ACC112 (cell line): Measurements from ENCODE around the gene CDH4.

Experiments
- H2AFZ ChIP-seq: fragments of 200-600 bp; sonication (generic); one replicate; pipeline ENCODE4 v1.6.0; 2017; ENCODE audit warnings: antibody characterized with exemption, low read length; ENCODE audit not compliant: unreplicated experiment
- H3K27ac ChIP-seq: fragments of 200-600 bp; sonication (generic); 2 replicates; pipeline ENCODE4 v1.5.1; 2014; ENCODE audit warnings: low read depth, mild to moderate bottlenecking, antibody characterized with exemption, low read length, moderate library complexity
- H3K27me3 ChIP-seq: fragments of 200-600 bp; sonication (generic); 2 replicates; pipeline ENCODE4 v1.6.1; 2014; ENCODE audit warnings: mild to moderate bottlenecking, antibody characterized with exemption, low read length, moderate library complexity, mixed read lengths; ENCODE audit not compliant: insufficient read depth
- H3K36me3 ChIP-seq: fragments of 200-600 bp; sonication (generic); 2 replicates; pipeline ENCODE4 v1.6.1; 2016; ENCODE audit warnings: mild to moderate bottlenecking, antibody characterized with exemption, low read length, moderate library complexity, mixed read lengths; ENCODE audit not compliant: insufficient read depth
- H3K4me1 ChIP-seq: fragments of 200-600 bp; sonication (generic); one replicate; pipeline ENCODE4 v1.6.1; 2016; ENCODE audit warnings: low read length, mixed read lengths; ENCODE audit not compliant: insufficient read depth, unreplicated experiment, control insufficient read depth
- H3K4me3 ChIP-seq: fragments of 200-600 bp; sonication (generic); 2 replicates; pipeline ENCODE4 v1.5.1; 2014; ENCODE audit warnings: mild to moderate bottlenecking, low read depth, low read length
- H3K79me2 ChIP-seq: fragments of 200-600 bp; sonication (generic); one replicate; pipeline ENCODE4 v1.6.0; 2016; ENCODE audit warnings: low read length; ENCODE audit not compliant: control insufficient read depth, unreplicated experiment, insufficient read depth

Gene CDH4

GRCh38 chr20:61817575-61817974 lies 565.5 kb downstream of the CDH4 start:
- Histone ChIP-seq H3K4me3 (no peak overlapping the region), H3K4me1 (no peaks in the 10 kb centered on the region), H3K27ac (no peak overlapping the region), H3K27me3 (peaks cover 1% of the 10 kb centered on the region; the same call in 1 of the 2 replicates), H3K36me3 (no peaks in the 10 kb centered on the region), H3K79me2 (no peaks in the 10 kb centered on the region), H2AFZ (no peak overlapping the region)

- Histone ChIP-seq H3K4me3 (no peak overlapping the region), H3K4me1 (no peaks in the 10 kb centered on the region), H3K27ac (no peak overlapping the region), H3K36me3 (no peaks in the 10 kb centered on the region), H3K27me3 (no peaks in the 10 kb centered on the region), H3K79me2 (no peaks in the 10 kb centered on the region), H2AFZ (no peak overlapping the region)
Measured at GRCh38 chr20:61818746-61819573, 566.9 kb downstream of the CDH4 start.

GRCh38 chr20:61819574-61819846 lies 567.4 kb downstream of the CDH4 start:
- Histone ChIP-seq H3K79me2 (no peaks in the 10 kb centered on the region), H3K27ac (no peak overlapping the region), H3K27me3 (no peaks in the 10 kb centered on the region), H3K36me3 (no peaks in the 10 kb centered on the region), H3K4me1 (no peaks in the 10 kb centered on the region), H3K4me3 (no peak overlapping the region), H2AFZ (no peak overlapping the region)

GRCh38 chr20:61819921-61820825 lies 568.1 kb downstream of the CDH4 start:
- H3K27me3 ChIP-seq: no peaks in the 10 kb centered on the region
- H2AFZ ChIP-seq: no peak overlapping the region
- H3K79me2 ChIP-seq: no peaks in the 10 kb centered on the region
- no peak overlapping the region for H3K4me3 ChIP-seq
- no peaks in the 10 kb centered on the region for H3K4me1 ChIP-seq
- H3K27ac ChIP-seq: no peak overlapping the region
- H3K36me3 ChIP-seq: no peaks in the 10 kb centered on the region

- no peaks in the 10 kb centered on the region for H3K27me3 ChIP-seq
- no peaks in the 10 kb centered on the region for H3K4me1 ChIP-seq
- H3K36me3 ChIP-seq: no peaks in the 10 kb centered on the region
- H3K79me2 ChIP-seq: no peaks in the 10 kb centered on the region
- no peak overlapping the region for H3K4me3 ChIP-seq
- H3K27ac ChIP-seq: no peak overlapping the region
- H2AFZ ChIP-seq: no peak overlapping the region
Measured at GRCh38 chr20:61821735-61822134, 569.7 kb downstream of the CDH4 start.

- Histone ChIP-seq H3K79me2 (no peaks in the 10 kb centered on the region), H3K27ac (no peak overlapping the region), H3K4me3 (no peak overlapping the region), H3K4me1 (no peaks in the 10 kb centered on the region), H2AFZ (no peak overlapping the region), H3K36me3 (no peaks in the 10 kb centered on the region), H3K27me3 (no peaks in the 10 kb centered on the region)
Measured at GRCh38 chr20:61822396-61822795, 570.3 kb downstream of the CDH4 start.

- no peaks in the 10 kb centered on the region for H3K36me3 ChIP-seq
- H2AFZ ChIP-seq: no peak overlapping the region
- H3K27ac ChIP-seq: no peak overlapping the region
- no peaks in the 10 kb centered on the region for H3K79me2 ChIP-seq
- H3K27me3 ChIP-seq: no peaks in the 10 kb centered on the region
- no peak overlapping the region for H3K4me3 ChIP-seq
- H3K4me1 ChIP-seq: no peaks in the 10 kb centered on the region
Measured at GRCh38 chr20:61823242-61823641, 571.2 kb downstream of the CDH4 start.

GRCh38 chr20:61828891-61829290 lies 576.8 kb downstream of the CDH4 start:
- Histone ChIP-seq H3K27me3 (no peaks in the 10 kb centered on the region; the same call in 1 of the 2 replicates), H3K36me3 (no peaks in the 10 kb centered on the region), H3K79me2 (no peaks in the 10 kb centered on the region), H3K4me1 (no peaks in the 10 kb centered on the region), H3K4me3 (no peak overlapping the region), H2AFZ (no peak overlapping the region), H3K27ac (no peak overlapping the region)

- H3K27ac ChIP-seq: no peak overlapping the region
- no peaks in the 10 kb centered on the region; the same call in 1 of the 2 replicates for H3K27me3 ChIP-seq
- no peaks in the 10 kb centered on the region for H3K4me1 ChIP-seq
- no peak overlapping the region for H3K4me3 ChIP-seq
- no peaks in the 10 kb centered on the region for H3K79me2 ChIP-seq
- H3K36me3 ChIP-seq: no peaks in the 10 kb centered on the region
- no peak overlapping the region for H2AFZ ChIP-seq
Measured at GRCh38 chr20:61829526-61829925, 577.5 kb downstream of the CDH4 start.

- no peak overlapping the region for H2AFZ ChIP-seq
- H3K36me3 ChIP-seq: no peaks in the 10 kb centered on the region
- H3K79me2 ChIP-seq: no peaks in the 10 kb centered on the region
- no peaks in the 10 kb centered on the region; the same call in 1 of the 2 replicates for H3K27me3 ChIP-seq
- H3K27ac ChIP-seq: no peak overlapping the region
- H3K4me1 ChIP-seq: no peaks in the 10 kb centered on the region
- no peak overlapping the region for H3K4me3 ChIP-seq
Measured at GRCh38 chr20:61830241-61830930, 578.3 kb downstream of the CDH4 start.
